ENCODE measurements around the gene ROBO2.

Gene ROBO2

DNA sequence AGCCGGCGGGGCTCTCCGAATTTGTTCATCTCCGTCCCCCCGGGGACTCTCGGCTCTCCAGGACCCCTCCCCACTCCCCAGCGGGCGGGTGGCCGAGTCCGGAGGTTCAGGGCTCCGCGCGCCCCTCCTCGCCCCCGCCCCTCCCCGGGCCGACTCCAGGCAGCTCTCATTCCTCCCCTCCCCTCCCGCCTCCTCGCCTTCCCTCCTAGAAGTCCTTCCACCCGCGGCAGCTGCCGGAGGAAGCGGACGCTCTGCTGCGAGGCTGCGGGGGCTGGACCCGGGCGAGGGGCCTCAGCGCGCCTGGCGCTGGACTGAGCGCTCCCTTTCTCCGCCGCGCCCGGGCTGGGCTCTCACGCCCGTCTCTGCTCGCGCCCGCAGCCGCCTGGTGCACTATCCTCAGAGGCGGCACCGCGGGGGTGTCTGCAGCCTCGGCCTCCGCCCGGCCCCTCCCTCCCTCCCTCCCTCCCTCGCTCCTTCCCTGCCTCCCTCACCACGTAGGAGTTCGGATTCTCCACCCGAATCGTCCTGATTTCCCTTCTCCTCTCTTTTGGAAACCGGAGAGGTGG is at the start of gene ROBO2:
TSS of gene ROBO2 (plus strand) at position 494 of the 566 bp plus-strand sequence. CDS start 687 bp downstream, outside the sequence.
- no peak for DNase-seq (ENCODE audit: low spot score)

DNA sequence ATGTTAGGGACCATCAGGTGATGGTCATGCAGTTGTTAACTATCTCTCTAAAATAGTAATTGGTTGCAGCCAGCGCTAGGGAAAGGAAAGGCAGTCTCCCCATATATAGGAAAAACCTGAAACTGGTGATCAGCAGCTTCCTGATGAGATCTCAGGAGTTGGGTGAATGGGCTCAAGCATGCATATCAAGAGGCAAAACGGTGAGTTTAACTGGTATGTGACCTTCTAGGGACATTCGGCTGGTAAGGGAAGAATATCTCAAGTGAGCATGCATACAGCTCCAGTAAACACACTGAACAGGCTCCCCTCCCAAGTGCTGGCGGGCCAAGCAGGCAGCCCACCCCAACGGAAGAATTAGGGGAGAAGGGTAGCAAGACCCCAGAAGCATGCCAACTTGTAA is 49.3 kb upstream of the ROBO2 start:
- no peak for DNase-seq (ENCODE audit: low spot score)

GRCh38 chr3:76991165-76991564 is 48.7 kb upstream of the ROBO2 start:
- no peak for DNase-seq (ENCODE audit: low spot score)

DNA sequence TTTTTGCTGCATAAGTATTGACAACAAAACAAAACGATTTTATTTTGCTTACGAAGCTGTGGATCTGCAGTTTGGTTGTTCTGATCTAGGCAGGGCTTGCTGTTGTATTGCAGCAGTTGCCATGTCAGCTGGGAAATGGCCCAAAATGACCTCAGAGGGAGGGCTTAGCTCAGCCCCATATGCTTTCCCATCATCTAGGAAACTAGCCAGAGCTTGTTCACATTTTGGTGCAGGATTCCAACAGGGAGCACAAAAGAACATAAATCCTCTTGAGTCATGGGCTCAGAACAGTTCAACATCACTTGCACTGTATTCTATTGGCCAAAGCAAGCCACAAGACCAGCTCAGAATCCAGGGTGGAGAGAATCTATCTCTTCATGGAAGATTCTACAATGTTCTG is 42.2 kb upstream of the ROBO2 start:
- peak; percentile 28 for DNase-seq (ENCODE audit: low spot score)

- DNase-seq (ENCODE audit: low spot score), result no peak
Observed at GRCh38 chr3:76998555-76998954, 41.3 kb upstream of the ROBO2 start.

DNA sequence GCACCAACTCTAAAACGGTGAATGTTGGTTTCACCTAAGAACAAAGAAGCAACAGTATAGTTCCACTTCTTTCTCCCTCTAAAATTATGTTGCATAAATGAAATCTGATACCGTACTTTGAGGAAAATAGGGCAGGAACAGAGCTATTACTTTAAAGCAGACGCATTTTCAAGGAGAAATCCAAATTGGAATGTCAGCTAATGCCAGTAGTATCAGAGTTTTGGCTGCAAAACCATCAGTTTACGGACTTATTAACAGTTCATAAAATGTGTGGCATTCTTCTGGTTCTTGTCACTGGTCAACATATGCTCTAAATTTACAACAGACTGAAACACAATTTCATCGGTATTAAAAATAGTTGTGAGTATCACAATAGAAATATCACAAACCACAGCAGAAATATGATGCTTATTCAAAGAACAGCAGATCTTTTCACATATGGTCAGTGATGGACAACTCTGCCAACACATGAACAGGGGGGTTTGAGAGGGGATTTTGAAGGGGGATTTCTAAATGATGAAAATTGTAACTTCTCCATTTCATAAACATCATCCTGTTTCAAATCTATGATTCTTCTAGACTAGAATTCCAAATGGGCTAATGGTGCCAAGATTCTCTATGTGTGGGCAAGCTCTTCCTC is 38.7 kb upstream of the ROBO2 start:
- no peak for DNase-seq (ENCODE audit: low spot score)

GRCh38 chr3:77014226-77014625 is 25.7 kb upstream of the ROBO2 start:
- DNase-seq (ENCODE audit: low spot score), result no peak

- DNase-seq (ENCODE audit: low spot score), result no peak
Observed at GRCh38 chr3:77025471-77025870, 14.4 kb upstream of the ROBO2 start.

GRCh38 chr3:77026904-77027634 is 12.8 kb upstream of the ROBO2 start:
- no peak for DNase-seq (ENCODE audit: low spot score)

- no peak for DNase-seq (ENCODE audit: low spot score)
Observed at GRCh38 chr3:77028005-77028404, 11.9 kb upstream of the ROBO2 start.

GRCh38 chr3:77038468-77038929 is 1.4 kb upstream of the ROBO2 start:
- DNase-seq (ENCODE audit: low spot score), result peak; percentile 90

- no peak for DNase-seq (ENCODE audit: low spot score)
Observed at GRCh38 chr3:77038930-77039605, 831 bp upstream of the ROBO2 start.

DNA sequence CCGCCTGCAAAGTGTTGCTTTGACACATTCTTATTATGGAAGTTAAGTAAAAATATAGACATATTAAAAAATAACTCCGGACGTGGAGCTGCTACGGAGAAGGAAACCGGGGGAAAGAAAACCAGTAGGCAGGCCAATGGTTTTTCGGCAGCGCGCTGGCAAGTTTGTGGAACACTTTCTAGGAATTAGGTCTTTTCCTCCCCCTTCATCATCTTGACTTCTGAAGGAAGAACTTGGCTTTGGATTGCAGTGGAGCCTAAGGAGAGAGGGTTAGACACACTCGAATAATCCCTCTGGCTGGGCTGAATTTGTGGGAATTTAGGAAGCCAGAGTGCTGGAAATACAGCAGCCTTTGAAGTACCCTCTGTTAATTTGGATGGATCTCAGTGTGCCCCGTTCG is 317 bp downstream of the ROBO2 start:
- no peak for DNase-seq (ENCODE audit: low spot score)

DNA sequence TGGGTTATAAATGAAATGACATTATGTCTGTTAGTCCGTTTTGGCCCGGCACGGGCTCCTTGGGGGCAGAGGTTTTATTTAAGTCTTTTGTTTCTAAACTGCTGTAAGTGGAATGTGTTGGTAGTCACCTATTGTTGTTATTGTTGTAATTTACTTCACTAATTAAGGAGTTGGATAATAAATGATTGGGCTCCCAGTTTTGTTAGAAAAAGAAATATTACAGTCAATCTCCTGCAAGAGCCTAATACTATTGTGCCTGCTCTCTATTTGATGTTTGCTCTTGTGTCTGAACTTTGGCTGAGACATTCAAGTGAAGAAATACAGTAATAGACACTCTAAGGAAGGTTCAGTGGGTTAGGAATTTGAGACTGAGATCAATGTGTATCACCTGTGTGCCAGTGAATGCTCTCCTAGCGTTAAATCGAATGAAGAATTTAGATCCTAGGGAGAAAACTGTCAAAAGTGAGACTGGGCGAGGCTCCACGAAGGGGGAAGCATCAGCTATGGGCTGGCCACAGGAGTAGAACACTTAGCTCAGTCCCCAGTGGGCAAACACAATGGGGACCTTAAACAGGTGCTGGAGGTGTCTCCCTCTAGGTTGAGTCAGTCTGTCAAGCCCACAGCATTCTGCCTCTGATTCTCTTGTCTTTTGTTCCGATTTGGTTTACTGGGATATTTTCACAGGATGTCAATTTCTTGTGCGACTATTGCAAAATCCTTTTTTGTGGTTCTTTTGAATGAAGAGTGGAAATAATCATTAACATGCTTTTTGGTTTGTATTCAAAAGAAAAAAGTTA is 1.2 kb downstream of the ROBO2 start:
- DNase-seq (ENCODE audit: low spot score), result no peak

GRCh38 chr3:77041811-77042210 is 1.9 kb downstream of the ROBO2 start:
- DNase-seq (ENCODE audit: low spot score), result no peak

- no peak for DNase-seq (ENCODE audit: low spot score)
Observed at GRCh38 chr3:77042343-77042742, 2.4 kb downstream of the ROBO2 start.

DNA sequence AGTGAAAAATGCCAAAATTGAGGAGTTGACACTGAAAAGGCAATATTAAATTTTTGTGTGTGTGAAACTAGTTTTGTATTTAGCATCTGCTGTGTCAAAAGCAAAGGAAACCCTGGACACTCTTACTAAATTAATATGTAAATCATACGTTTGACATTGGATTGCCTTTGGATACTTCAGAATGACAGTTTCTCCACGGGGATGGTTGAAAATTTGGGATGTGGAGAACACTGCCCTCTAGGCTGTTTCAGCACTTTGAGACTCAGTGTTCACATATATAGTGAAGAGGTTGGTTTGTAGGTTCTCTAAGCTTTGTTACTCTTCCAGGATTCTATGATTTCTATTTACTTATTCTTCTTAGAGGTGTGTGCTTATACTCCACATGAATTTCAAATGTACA is 3.0 kb downstream of the ROBO2 start:
- no peak for DNase-seq (ENCODE audit: low spot score)

- no peak for DNase-seq (ENCODE audit: low spot score)
Observed at GRCh38 chr3:77045686-77046085, 5.8 kb downstream of the ROBO2 start.

- no peak for DNase-seq (ENCODE audit: low spot score)
Observed at GRCh38 chr3:77048186-77048585, 8.3 kb downstream of the ROBO2 start.

DNA sequence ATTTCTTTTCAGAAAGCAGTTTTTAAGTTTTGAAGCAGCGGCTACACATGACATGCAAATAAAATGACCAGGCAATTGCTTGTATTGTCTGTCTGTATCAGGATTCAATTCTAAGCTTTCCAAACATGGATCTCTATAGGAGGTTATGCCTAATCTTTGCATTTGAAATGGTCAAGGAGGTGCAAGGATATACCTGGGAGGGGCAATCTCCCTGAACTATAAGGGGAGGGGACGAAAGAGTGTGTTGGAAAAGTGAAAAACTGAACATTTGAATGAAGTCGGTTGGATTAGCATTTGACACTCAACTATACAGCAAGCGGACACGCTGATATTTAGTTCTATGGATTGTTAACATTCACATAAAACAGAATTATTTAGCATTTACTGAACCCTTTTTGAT is 11.7 kb downstream of the ROBO2 start:
- DNase-seq (ENCODE audit: low spot score), result no peak

- no peak for DNase-seq (ENCODE audit: low spot score)
Observed at GRCh38 chr3:77052051-77052501, 12.2 kb downstream of the ROBO2 start.

Measured in pons (tissue), 1 donor.